ENCODE measurements around the gene FUCA1. TPM values are rescaled to one million over a fixed set of nuclear protein-coding genes. Genes with fewer than 3 reads are reported as not detected.

Gene FUCA1
- total RNA-seq, 1 experiment from 2014 or later = 30.9 TPM

DNA sequence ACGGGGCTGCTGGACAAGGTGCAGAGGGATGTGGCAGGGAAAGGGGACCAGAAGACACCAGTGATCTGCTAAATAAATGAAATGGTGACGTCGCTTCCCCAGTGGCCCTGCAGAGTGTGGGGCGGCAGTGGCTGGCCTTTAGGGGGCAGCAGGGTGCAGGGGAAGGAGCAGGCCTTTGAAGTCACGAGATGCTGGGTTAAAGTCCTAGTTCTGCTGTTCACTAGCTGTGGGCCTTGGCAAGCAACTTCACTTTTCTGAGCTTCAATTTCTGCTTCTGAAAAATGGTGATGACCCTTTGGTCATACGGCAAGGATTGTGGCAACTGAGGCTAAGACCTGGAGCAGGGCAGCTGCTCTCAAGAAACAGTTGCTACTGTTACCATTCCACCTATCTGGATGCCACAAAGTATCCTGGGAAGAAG lies 58.3 kb downstream of the FUCA1 start:
- peak in 1 of 2 experiments; percentile 66 for DNase-seq
- intact Hi-C loops (cut with micrococcal nuclease; ENCODE audit: unreplicated experiment) = loop anchor here (1.0 kb wide), 2 partner anchors 59 to 108 kb away; partner anchors contain the start of gene FUCA1
- ChIA-PET POLR2A (ENCODE audit: unreplicated experiment) (no interaction called here), CTCF (interaction anchor here (0.7 to 1.7 kb wide), 4 partner anchors 35 to 65 kb away, joined by 3 to 4 read pairs (median 4); partner anchors contain the start of gene FUCA1)
- H3K4me2 ChIP-seq = no peak overlapping the region
- H3K9me2 ChIP-seq (ENCODE audit: insufficient read depth) = no peaks in the 10 kb centered on the region
- H3K27me3 ChIP-seq (ENCODE audit: insufficient read depth, low read depth) = no peaks in the 10 kb centered on the region
- H3K9me3 ChIP-seq (ENCODE audit: insufficient read depth, low read depth) = no peaks in the 10 kb centered on the region
- no TSS peak for BruUV-seq (replicated peaks)
- no peaks in the 10 kb centered on the region; the same call in 1 of the 2 replicates for H3F3A ChIP-seq (ENCODE audit: insufficient read depth, low read depth)
- no peak overlapping the region for H3K27ac ChIP-seq
- no peak overlapping the region for H2AFZ ChIP-seq
- no peaks in the 10 kb centered on the region for H4K20me1 ChIP-seq (ENCODE audit: insufficient read depth)
- peak; percentile 68 for TF ChIP-seq CTCF (conservative IDR thresholded peaks at IDR 0.05)
- TF ChIP-seq EZH2 (IDR thresholded peaks at IDR 0.05; ENCODE audit: low read depth) = no peak
- H3K4me3 ChIP-seq = no peak overlapping the region
- H3K79me2 ChIP-seq (ENCODE audit: low read depth) = no peaks in the 10 kb centered on the region
- H3K4me1 ChIP-seq (replicated peaks; ENCODE audit: insufficient read depth) = no peaks in the 10 kb centered on the region
- no peaks in the 10 kb centered on the region for H3K36me3 ChIP-seq (ENCODE audit: low read depth)

- H3K79me2 ChIP-seq (ENCODE audit: low read depth) = no peaks in the 10 kb centered on the region
- H3K4me3 ChIP-seq = no peak overlapping the region
- no TSS peak for BruUV-seq (replicated peaks)
- no peak overlapping the region for H3K27ac ChIP-seq
- CTCF ChIA-PET = interaction anchor here (0.6 kb wide), 1 partner anchor 11 kb away, joined by 3 read pairs; no protein-coding TSS in a partner anchor
- H4K20me1 ChIP-seq (ENCODE audit: insufficient read depth) = no peaks in the 10 kb centered on the region
- intact Hi-C loops (cut with micrococcal nuclease; ENCODE audit: unreplicated experiment) = no loop called here
- H3K27me3 ChIP-seq (ENCODE audit: insufficient read depth, low read depth) = no peaks in the 10 kb centered on the region
- TF ChIP-seq CTCF (conservative IDR thresholded peaks at IDR 0.05) (no peak), EZH2 (IDR thresholded peaks at IDR 0.05; ENCODE audit: low read depth) (no peak)
- POLR2A ChIA-PET (ENCODE audit: unreplicated experiment) = no interaction called here
- no peaks in the 10 kb centered on the region for H3K9me2 ChIP-seq (ENCODE audit: insufficient read depth)
- H3F3A ChIP-seq (ENCODE audit: insufficient read depth, low read depth) = no peaks in the 10 kb centered on the region; the same call in 1 of the 2 replicates
- H3K4me1 ChIP-seq (replicated peaks; ENCODE audit: insufficient read depth) = no peaks in the 10 kb centered on the region
- H3K36me3 ChIP-seq (ENCODE audit: low read depth) = no peaks in the 10 kb centered on the region
- no peaks in the 10 kb centered on the region for H3K9me3 ChIP-seq (ENCODE audit: insufficient read depth, low read depth)
- H2AFZ ChIP-seq = no peak overlapping the region
- H3K4me2 ChIP-seq = no peak overlapping the region
- DNase-seq = no peak
Observed at GRCh38 chr1:23807453-23807852, 60.6 kb downstream of the FUCA1 start.

- Histone ChIP-seq H3K9me3 (ENCODE audit: insufficient read depth, low read depth) (no peaks in the 10 kb centered on the region), H3K4me2 (no peak overlapping the region), H3K36me3 (ENCODE audit: low read depth) (no peaks in the 10 kb centered on the region), H3F3A (ENCODE audit: insufficient read depth, low read depth) (peaks cover 2% of the 10 kb centered on the region; the same call in 1 of the 2 replicates), H4K20me1 (ENCODE audit: insufficient read depth) (no peaks in the 10 kb centered on the region), H3K9me2 (ENCODE audit: insufficient read depth) (no peaks in the 10 kb centered on the region), H3K27ac (no peak overlapping the region), H2AFZ (no peak overlapping the region), H3K4me3 (no peak overlapping the region), H3K27me3 (ENCODE audit: insufficient read depth, low read depth) (no peaks in the 10 kb centered on the region), H3K79me2 (ENCODE audit: low read depth) (no peaks in the 10 kb centered on the region), H3K4me1 (replicated peaks; ENCODE audit: insufficient read depth) (0 out of 2 replicates have a peak, but pooled peaks cover 6% of the 10 kb centered on the region)
- intact Hi-C loops (cut with micrococcal nuclease; ENCODE audit: unreplicated experiment) = no loop called here
- POLR2A ChIA-PET (ENCODE audit: unreplicated experiment) = no interaction called here
- BruUV-seq (replicated peaks) = no TSS peak
- TF ChIP-seq EZH2 (IDR thresholded peaks at IDR 0.05; ENCODE audit: low read depth) (no peak), CTCF (conservative IDR thresholded peaks at IDR 0.05) (no peak)
- DNase-seq = no peak
- CTCF ChIA-PET = no interaction called here
Observed at GRCh38 chr1:23806280-23806679, 61.8 kb downstream of the FUCA1 start.

All from PC-9 (cell line).